Measurements from ENCODE around the gene ARMC3.
"Not testable (repeated sequence)": the region's sequence is repeated elsewhere in the genome, so short reads cannot be mapped to it uniquely, and the experiment has no call there.

ARMC3 gene

DNA sequence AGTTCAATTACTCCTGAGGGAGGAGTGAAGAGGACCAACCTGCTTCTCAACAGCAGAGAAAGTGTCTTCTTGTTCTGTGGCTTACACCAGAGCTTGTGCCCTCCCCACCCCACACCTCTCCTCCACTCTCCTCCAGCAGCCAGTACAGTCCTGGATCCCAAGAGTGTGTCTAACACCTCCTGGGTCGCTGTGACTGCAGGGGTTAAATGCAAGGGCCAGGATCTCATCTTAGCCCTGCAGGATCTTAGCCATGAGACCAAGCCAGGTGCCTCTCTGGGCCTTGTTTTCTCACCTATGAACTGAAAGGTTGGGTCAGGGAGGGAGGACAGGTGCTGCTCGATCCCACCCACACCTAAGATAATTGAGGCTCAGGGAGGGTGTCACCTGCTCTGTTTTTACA lies 133.1 kb downstream of the ARMC3 start:
- H3K79me2 ChIP-seq (ENCODE audit: control insufficient read depth, low read length) = no peaks in the 10 kb centered on the region
- TF ChIP-seq CTCF (IDR thresholded peaks at IDR 0.05; ENCODE audit: low read depth, low read length, poor library complexity, severe bottlenecking) (no peak), EZH2phosphoT487 (IDR thresholded peaks at IDR 0.05; ENCODE audit: borderline replicate concordance, low read length) (no peak)
- no peak overlapping the region for H3K27ac ChIP-seq (ENCODE audit: low read depth, low read length)
- no peaks in the 10 kb centered on the region; the same call in 1 of the 2 replicates for H4K20me1 ChIP-seq (ENCODE audit: control insufficient read depth, insufficient read depth, low read depth, low read length)
- H3K4me3 ChIP-seq (ENCODE audit: low read length) = no peak overlapping the region
- H3K9me3 ChIP-seq (ENCODE audit: control insufficient read depth, insufficient read depth, low read length) = no peaks in the 10 kb centered on the region
- no peaks in the 10 kb centered on the region for H3K36me3 ChIP-seq (ENCODE audit: control insufficient read depth, low read length)
- no peak overlapping the region for H3K4me2 ChIP-seq (ENCODE audit: low read length)
- H3K4me1 ChIP-seq (ENCODE audit: control insufficient read depth, low read length) = no peaks in the 10 kb centered on the region
- H3F3A ChIP-seq (ENCODE audit: control insufficient read depth, insufficient read depth) = no peaks in the 10 kb centered on the region
- H3K9me2 ChIP-seq (replicated peaks; ENCODE audit: control insufficient read depth, low read length) = no peaks in the 10 kb centered on the region
- H3K27me3 ChIP-seq (ENCODE audit: control insufficient read depth, low read length) = peaks cover 17% of the 10 kb centered on the region

DNA sequence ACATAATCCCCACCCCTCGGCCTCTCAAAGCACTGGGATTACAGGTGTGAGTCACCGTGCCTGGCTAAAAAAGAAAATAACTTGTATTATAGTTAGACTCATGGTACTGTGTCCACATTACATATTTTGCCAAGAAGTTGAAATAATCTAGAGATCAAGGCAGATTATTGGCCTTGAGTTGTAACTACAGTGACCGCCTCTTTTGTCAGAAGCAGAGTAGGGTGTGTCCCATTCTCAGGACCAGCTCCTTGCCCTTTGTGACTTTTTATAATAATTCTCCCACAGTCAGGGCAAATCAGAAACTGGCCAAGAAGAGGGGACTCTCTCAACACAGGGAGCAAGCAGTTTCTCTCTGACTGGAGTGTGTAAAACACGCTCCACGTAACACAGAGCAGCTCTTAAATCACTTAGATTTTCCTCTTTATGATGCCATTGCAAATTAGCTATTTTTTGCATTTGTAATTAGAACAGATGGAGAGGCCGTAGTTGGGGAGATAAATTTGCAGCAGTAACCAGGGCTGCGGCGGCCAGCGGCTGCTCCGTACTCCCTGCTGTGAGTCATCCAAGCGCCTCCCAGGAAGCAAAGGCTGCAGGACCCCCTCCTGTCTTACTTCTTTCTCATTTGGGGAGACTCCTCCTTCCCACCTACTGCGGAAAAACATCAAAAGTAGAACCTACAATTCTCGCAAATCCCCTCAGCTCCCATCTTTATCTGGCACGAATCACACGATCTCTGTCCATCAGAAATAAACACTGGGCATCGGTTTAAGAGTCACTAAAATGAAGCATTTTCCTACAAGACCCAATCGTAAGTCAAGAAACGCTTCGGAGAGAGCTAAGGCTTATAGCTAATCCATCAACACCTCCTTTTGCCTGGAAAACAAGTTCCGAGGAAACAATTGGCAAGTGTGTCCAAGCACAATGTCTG lies 135.5 kb downstream of the ARMC3 start:
- no peaks in the 10 kb centered on the region for H3K4me1 ChIP-seq (ENCODE audit: control insufficient read depth, low read length)
- no peak overlapping the region for H3K4me2 ChIP-seq (ENCODE audit: low read length)
- H4K20me1 ChIP-seq (ENCODE audit: control insufficient read depth, insufficient read depth, low read depth, low read length) = no peaks in the 10 kb centered on the region; the same call in 1 of the 2 replicates
- H3K4me3 ChIP-seq (ENCODE audit: low read length) = no peak overlapping the region
- H3K9me2 ChIP-seq (replicated peaks; ENCODE audit: control insufficient read depth, low read length) = no peaks in the 10 kb centered on the region
- no peaks in the 10 kb centered on the region for H3K79me2 ChIP-seq (ENCODE audit: control insufficient read depth, low read length)
- no peaks in the 10 kb centered on the region for H3K9me3 ChIP-seq (ENCODE audit: control insufficient read depth, insufficient read depth, low read length)
- 0 out of 2 replicates have a peak, but pooled peaks cover 1% of the 10 kb centered on the region for H3K27me3 ChIP-seq (ENCODE audit: control insufficient read depth, low read length)
- H3K36me3 ChIP-seq (ENCODE audit: control insufficient read depth, low read length) = no peaks in the 10 kb centered on the region
- no peak overlapping the region for H3K27ac ChIP-seq (ENCODE audit: low read depth, low read length)
- TF ChIP-seq EZH2phosphoT487 (IDR thresholded peaks at IDR 0.05; ENCODE audit: borderline replicate concordance, low read length) = no peak
- no peak for TF ChIP-seq CTCF (IDR thresholded peaks at IDR 0.05; ENCODE audit: low read depth, low read length, poor library complexity, severe bottlenecking)
- H3F3A ChIP-seq (ENCODE audit: control insufficient read depth, insufficient read depth) = no peaks in the 10 kb centered on the region

GRCh38 chr10:23063973-23064812 lies 136.3 kb downstream of the ARMC3 start:
- no peak overlapping the region for H3K27ac ChIP-seq (ENCODE audit: low read depth, low read length)
- H3K27me3 ChIP-seq (ENCODE audit: control insufficient read depth, low read length) = no peaks in the 10 kb centered on the region; the same call in 1 of the 2 replicates
- TF ChIP-seq EZH2phosphoT487 (IDR thresholded peaks at IDR 0.05; ENCODE audit: borderline replicate concordance, low read length) (no peak), CTCF (IDR thresholded peaks at IDR 0.05; ENCODE audit: low read depth, low read length, poor library complexity, severe bottlenecking) (no peak)
- no peak overlapping the region for H3K4me3 ChIP-seq (ENCODE audit: low read length)
- H3F3A ChIP-seq (ENCODE audit: control insufficient read depth, insufficient read depth) = no peaks in the 10 kb centered on the region
- no peaks in the 10 kb centered on the region for H3K9me3 ChIP-seq (ENCODE audit: control insufficient read depth, insufficient read depth, low read length)
- H3K36me3 ChIP-seq (ENCODE audit: control insufficient read depth, low read length) = no peaks in the 10 kb centered on the region
- H3K4me2 ChIP-seq (ENCODE audit: low read length) = no peak overlapping the region
- no peaks in the 10 kb centered on the region for H3K79me2 ChIP-seq (ENCODE audit: control insufficient read depth, low read length)
- H4K20me1 ChIP-seq (ENCODE audit: control insufficient read depth, insufficient read depth, low read depth, low read length) = no peaks in the 10 kb centered on the region; the same call in 1 of the 2 replicates
- no peaks in the 10 kb centered on the region for H3K4me1 ChIP-seq (ENCODE audit: control insufficient read depth, low read length)
- H3K9me2 ChIP-seq (replicated peaks; ENCODE audit: control insufficient read depth, low read length) = no peaks in the 10 kb centered on the region

DNA sequence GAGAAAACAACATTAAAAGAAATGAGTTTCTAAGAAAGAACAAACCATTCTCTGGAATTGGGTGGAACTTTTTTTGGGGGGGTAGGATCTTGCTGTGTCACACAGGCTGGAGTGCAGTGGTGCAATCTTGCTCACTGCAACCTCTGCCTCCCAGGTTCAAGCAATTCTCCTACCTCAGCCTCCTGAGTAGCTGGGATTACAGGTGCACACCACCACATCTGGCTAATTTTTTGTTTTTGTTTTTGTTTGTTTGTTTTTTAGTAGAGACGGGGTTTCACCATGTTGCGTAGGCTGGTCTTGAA lies 136.9 kb downstream of the ARMC3 start:
- not testable (repeated sequence) for H3K27me3 ChIP-seq (ENCODE audit: control insufficient read depth, low read length); H3K9me3 ChIP-seq (ENCODE audit: control insufficient read depth, insufficient read depth, low read length); H3K79me2 ChIP-seq (ENCODE audit: control insufficient read depth, low read length); H3K4me1 ChIP-seq (ENCODE audit: control insufficient read depth, low read length); H3K9me2 ChIP-seq (replicated peaks; ENCODE audit: control insufficient read depth, low read length); H4K20me1 ChIP-seq (ENCODE audit: control insufficient read depth, insufficient read depth, low read depth, low read length); H3F3A ChIP-seq (ENCODE audit: control insufficient read depth, insufficient read depth); H3K27ac ChIP-seq (ENCODE audit: low read depth, low read length); H3K4me3 ChIP-seq (ENCODE audit: low read length); H3K36me3 ChIP-seq (ENCODE audit: control insufficient read depth, low read length); H3K4me2 ChIP-seq (ENCODE audit: low read length)

Data from DOHH2 (cell line).